Neuron (in vitro differentiated cells): Measurements from ENCODE around the gene AGAP2.

Experiments used
- H2AFZ ChIP-seq: one replicate; pipeline ENCODE4 v1.6.1; 2013; ENCODE audit warnings: low read depth, mild to moderate bottlenecking, inconsistent platforms, low read length, moderate library complexity
- H3K27me3 ChIP-seq: one replicate; pipeline ENCODE4 v1.6.1; 2013; ENCODE audit warnings: low read length; ENCODE audit not compliant: insufficient read depth
- H3K36me3 ChIP-seq: one replicate; pipeline ENCODE4 v1.6.1; 2013; ENCODE audit warnings: low read length; ENCODE audit not compliant: insufficient read depth
- H3K4me1 ChIP-seq: one replicate; pipeline ENCODE4 v1.6.1; 2013; ENCODE audit warnings: low read length; ENCODE audit not compliant: insufficient read depth
- H3K4me3 ChIP-seq: 2 replicates; pipeline ENCODE4 v1.5.1; 2013; ENCODE audit warnings: mild to moderate bottlenecking, low read length, moderate library complexity
- H3K9me3 ChIP-seq: one replicate; pipeline ENCODE4 v1.6.1; 2013; ENCODE audit warnings: low read length

Gene AGAP2

GRCh38 chr12:57755194-57755453 lies 16.6 kb upstream of the AGAP2 start:
- H3K4me1 ChIP-seq = peaks cover 40% of the 10 kb centered on the region
- peaks cover 36% of the 10 kb centered on the region for H3K36me3 ChIP-seq
- no peak overlapping the region for H2AFZ ChIP-seq
- H3K9me3 ChIP-seq = no peaks in the 10 kb centered on the region
- peak overlapping the region; percentile 61 for H3K4me3 ChIP-seq
- no peaks in the 10 kb centered on the region for H3K27me3 ChIP-seq

DNA sequence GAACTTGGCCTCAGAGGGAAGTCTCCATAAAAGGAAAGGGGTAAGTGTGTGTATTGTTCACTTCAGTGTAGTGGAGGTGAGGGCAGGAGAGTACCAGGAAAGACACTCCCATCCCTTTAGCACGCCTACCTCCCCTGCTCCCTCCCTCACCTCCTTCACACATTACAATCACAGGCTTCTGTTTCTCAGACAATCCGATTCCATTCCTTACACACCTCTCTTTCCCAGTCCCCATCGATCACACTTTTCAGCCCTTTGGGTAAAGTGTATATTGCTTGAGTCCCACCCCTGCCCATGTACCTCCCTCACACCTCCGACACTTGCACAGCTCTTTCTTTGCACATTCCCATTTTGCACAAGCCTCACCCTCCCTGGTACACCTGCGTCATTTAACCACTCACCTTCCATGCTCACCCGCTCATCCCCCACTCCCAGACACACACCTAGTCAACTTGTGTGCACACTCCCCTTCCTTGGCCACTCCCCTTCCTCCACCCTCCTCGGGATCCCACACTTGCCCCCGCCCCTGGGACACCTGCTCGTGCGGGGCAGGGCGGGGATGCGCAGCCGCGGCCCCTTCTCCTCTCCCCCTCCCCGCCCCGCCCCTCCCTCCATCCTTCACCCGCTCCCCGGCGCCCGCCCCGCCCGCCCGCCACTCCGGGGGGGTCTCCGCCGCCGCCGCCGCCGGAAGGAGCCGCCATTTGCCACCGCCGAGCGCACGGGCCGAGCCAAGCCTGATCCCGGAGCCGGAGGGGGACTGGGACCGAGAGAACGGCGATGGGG lies 16.1 kb upstream of the AGAP2 start, which contains the start of gene MARCHF9:
TSS of gene MARCHF9 (plus strand) at position 693 of the 783 bp plus-strand sequence. CDS start 426 bp downstream, outside the sequence.
- H3K4me3 ChIP-seq = peak within 1 kb of the TSS; percentile 61
- peaks cover 34% of the 10 kb centered on the region for H3K36me3 ChIP-seq
- H3K9me3 ChIP-seq = no peaks in the 10 kb centered on the region
- H3K27me3 ChIP-seq = no peaks in the 10 kb centered on the region
- no peak within 1 kb of the TSS for H2AFZ ChIP-seq
- H3K4me1 ChIP-seq = peaks cover 40% of the 10 kb centered on the region

DNA sequence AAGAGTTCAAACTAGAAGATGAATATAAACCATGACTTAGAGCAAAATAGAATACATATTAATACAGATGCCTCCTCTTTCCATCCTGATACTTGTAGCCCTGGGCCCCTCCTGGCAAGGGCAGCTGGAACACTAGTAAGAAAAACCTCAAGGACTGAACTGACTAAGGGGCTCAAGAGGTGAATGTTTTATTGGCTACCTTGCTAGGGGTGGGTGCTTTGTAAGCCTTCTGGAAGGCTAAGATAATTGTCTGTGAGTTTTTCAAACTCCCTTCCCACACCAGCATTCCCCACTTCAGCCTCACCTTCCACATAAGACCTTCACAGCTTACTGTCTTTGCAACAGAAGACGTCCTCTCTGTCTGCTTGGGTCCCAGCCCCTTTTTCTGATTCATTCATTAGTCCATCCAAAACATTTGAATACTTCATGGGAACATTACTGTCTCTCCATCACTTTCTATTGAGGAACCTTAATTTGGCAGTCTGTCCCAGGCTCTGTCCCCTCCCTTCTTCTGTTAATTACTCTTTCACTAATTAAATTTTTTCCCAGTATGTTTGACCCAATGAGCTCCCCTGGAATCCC lies 15.3 kb upstream of the AGAP2 start:
- Histone ChIP-seq H3K36me3 (peaks cover 37% of the 10 kb centered on the region), H3K4me1 (peaks cover 40% of the 10 kb centered on the region), H3K9me3 (no peaks in the 10 kb centered on the region), H3K4me3 (peak overlapping the region; percentile 56), H3K27me3 (no peaks in the 10 kb centered on the region), H2AFZ (no peak overlapping the region)

DNA sequence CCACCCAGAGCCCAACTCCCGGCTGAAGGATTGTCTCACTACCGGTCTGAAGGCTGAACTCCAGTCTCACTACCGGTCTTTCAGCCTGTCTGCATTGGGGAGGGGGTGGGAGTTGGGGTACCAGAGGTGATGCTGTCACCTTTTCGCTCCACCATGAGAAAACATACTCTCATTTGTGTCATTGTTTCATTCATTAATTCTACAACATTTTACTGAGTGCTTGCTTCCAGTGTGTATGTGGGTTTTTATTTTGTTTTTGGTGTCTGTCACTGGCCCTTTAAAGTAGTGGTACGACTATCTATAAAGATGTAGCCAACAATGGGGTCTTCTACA lies 14.1 kb upstream of the AGAP2 start:
- Histone ChIP-seq H3K9me3 (no peaks in the 10 kb centered on the region), H3K4me1 (peaks cover 40% of the 10 kb centered on the region), H2AFZ (no peak overlapping the region), H3K27me3 (no peaks in the 10 kb centered on the region), H3K36me3 (peaks cover 34% of the 10 kb centered on the region), H3K4me3 (peak overlapping the region; percentile 37)

GRCh38 chr12:57751788-57752667 lies 13.5 kb upstream of the AGAP2 start, which contains the start of gene CDK4:
Gene CDK4 (minus strand): TSS chr12:57752310. CDS start chr12:57751717, 593 bp downstream.
- H3K4me1 ChIP-seq = peaks cover 40% of the 10 kb centered on the region
- no peaks in the 10 kb centered on the region for H3K9me3 ChIP-seq
- peaks cover 37% of the 10 kb centered on the region for H3K36me3 ChIP-seq
- H3K4me3 ChIP-seq = peak within 1 kb of the TSS; percentile 79
- H3K27me3 ChIP-seq = no peaks in the 10 kb centered on the region
- H2AFZ ChIP-seq = peak within 1 kb of the TSS; percentile 14

- Histone ChIP-seq H3K4me3 (peak overlapping the region; percentile 79), H2AFZ (peak overlapping the region; percentile 14), H3K27me3 (no peaks in the 10 kb centered on the region), H3K9me3 (no peaks in the 10 kb centered on the region), H3K4me1 (peaks cover 41% of the 10 kb centered on the region), H3K36me3 (peaks cover 40% of the 10 kb centered on the region)
Measured at GRCh38 chr12:57751432-57751787, 12.9 kb upstream of the AGAP2 start.

GRCh38 chr12:57750561-57751431 lies 12.3 kb upstream of the AGAP2 start:
- Histone ChIP-seq H3K4me3 (peak overlapping the region; percentile 79), H3K27me3 (no peaks in the 10 kb centered on the region), H3K4me1 (peaks cover 40% of the 10 kb centered on the region), H3K9me3 (no peaks in the 10 kb centered on the region), H3K36me3 (peaks cover 45% of the 10 kb centered on the region), H2AFZ (no peak overlapping the region)

GRCh38 chr12:57749061-57749460 lies 10.5 kb upstream of the AGAP2 start:
- H3K36me3 ChIP-seq = peaks cover 45% of the 10 kb centered on the region
- H3K4me3 ChIP-seq = no peak overlapping the region
- H3K9me3 ChIP-seq = no peaks in the 10 kb centered on the region
- peaks cover 39% of the 10 kb centered on the region for H3K4me1 ChIP-seq
- H2AFZ ChIP-seq = no peak overlapping the region
- no peaks in the 10 kb centered on the region for H3K27me3 ChIP-seq

GRCh38 chr12:57746025-57746424 lies 7.5 kb upstream of the AGAP2 start:
- no peak overlapping the region for H2AFZ ChIP-seq
- H3K4me3 ChIP-seq = peak overlapping the region; percentile 82
- H3K4me1 ChIP-seq = peaks cover 25% of the 10 kb centered on the region
- H3K27me3 ChIP-seq = no peaks in the 10 kb centered on the region
- no peaks in the 10 kb centered on the region for H3K9me3 ChIP-seq
- peaks cover 43% of the 10 kb centered on the region for H3K36me3 ChIP-seq

- Histone ChIP-seq H3K36me3 (peaks cover 38% of the 10 kb centered on the region), H3K4me1 (peaks cover 21% of the 10 kb centered on the region), H3K4me3 (peak overlapping the region; percentile 82), H3K27me3 (no peaks in the 10 kb centered on the region), H3K9me3 (no peaks in the 10 kb centered on the region), H2AFZ (no peak overlapping the region)
Measured at GRCh38 chr12:57745485-57745881, 6.9 kb upstream of the AGAP2 start.

DNA sequence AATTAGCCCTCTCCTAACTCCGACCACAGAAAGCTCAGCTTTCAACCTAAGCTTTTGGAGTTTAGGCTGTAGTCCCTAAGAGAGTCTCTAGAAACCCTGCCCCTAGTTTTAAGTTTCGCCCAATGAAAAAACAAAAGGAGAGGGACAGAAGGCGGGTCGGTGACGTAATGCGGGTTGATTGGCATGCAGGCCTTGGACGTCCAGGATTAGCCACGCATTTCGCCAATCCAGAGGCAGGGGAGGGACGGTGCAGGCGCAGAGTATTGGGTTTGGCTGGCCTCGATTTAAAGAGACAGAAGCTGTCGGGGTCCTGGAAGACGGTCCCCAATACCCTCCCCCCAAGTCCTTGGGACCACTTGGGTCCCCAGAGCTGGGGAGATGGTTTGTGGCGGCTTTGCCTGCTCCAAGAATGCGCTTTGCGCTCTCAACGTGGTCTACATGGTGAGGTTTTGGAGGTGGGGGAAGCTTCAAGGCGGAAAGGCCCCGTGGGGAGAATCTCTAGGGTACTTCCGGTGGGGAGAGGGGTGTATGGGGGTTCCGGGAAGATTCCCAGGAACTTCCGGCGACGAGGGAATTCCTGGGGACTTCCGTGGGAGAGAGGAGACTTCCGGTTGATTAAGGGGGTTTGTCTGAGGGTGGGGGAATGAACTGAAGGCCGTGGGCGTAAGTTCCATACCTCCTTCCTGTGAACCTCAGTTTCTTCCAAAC lies 6.4 kb upstream of the AGAP2 start, which contains the start of gene TSPAN31:
TSS of gene TSPAN31 (plus strand) at position 263 of the 708 bp plus-strand sequence. CDS start at position 379, 116 bp downstream.
- peak within 1 kb of the TSS; percentile 82 for H3K4me3 ChIP-seq
- peaks cover 20% of the 10 kb centered on the region for H3K4me1 ChIP-seq
- no peak within 1 kb of the TSS for H2AFZ ChIP-seq
- H3K9me3 ChIP-seq = no peaks in the 10 kb centered on the region
- H3K27me3 ChIP-seq = no peaks in the 10 kb centered on the region
- peaks cover 34% of the 10 kb centered on the region for H3K36me3 ChIP-seq

DNA sequence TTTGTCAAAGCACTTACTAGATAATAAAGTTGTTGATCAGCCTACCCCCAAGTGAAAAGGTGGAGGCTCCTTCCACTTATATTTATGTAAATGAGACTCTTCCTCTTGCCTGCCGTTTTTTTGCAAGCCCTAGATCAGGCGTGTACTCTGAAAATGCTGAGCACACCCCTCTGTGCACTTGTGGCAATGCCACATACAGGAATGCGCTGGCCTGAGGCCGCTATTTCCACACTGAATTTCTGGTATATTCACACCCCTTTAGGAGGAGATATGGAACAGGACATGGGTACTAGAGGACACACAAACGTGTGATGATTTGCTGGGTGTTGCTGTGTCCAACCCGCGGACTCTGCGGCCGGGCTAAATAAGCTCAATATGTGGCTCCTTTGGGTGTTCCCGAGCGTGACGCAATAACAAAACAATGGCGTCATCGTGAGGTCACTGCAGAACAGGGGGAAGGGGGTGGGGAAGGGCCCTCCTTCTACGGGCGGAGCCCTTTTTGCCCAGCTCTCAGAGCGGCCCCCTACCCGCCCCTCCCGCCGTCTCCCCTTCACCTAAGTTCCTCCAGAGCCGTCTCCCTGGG lies 5.7 kb upstream of the AGAP2 start:
- H3K27me3 ChIP-seq = no peaks in the 10 kb centered on the region
- H3K36me3 ChIP-seq = peaks cover 30% of the 10 kb centered on the region
- no peaks in the 10 kb centered on the region for H3K9me3 ChIP-seq
- H3K4me3 ChIP-seq = peak overlapping the region; percentile 82
- H3K4me1 ChIP-seq = peaks cover 26% of the 10 kb centered on the region
- no peak overlapping the region for H2AFZ ChIP-seq
